H1 (cell line): ENCODE data around the gene IL26. TPM values are rescaled to one million over a fixed set of nuclear protein-coding genes. Genes with fewer than 3 reads are reported as not detected.

Source experiments
- CTCF ChIA-PET: fragments of 300-600 bp; sonication (Branson Sonifier 250); formaldehyde crosslinking; loops from one replicate; lab custom pipeline; 2021; ENCODE audit not compliant: partially characterized antibody; lab: Charles Lee
- POLR2A ChIA-PET: fragments of 300-600 bp; sonication (Branson Sonifier 250); formaldehyde crosslinking; loops from one replicate; lab custom pipeline; 2021; ENCODE audit warnings: inconsistent platforms; ENCODE audit not compliant: partially characterized antibody; lab: Charles Lee
- DNase-seq, 2 experiments: peaks; one replicate each; pipeline versions ENCODE4 v3.0.0 to v3.0.0-alpha.2; 2010 to 2022; ENCODE audit warnings: low spot score in 2 of 2, low read depth in 1 of 2, mixed read lengths in 1 of 2
- FAIRE-seq: peaks from 2 replicates; lab custom pipeline; 2011; peaks lifted over from hg19 to GRCh38; lab: Jason Lieb, UNC
- H2AFZ ChIP-seq: 2 replicates; pipeline ENCODE4 v1.8.1; 2012; ENCODE audit warnings: low read length, inconsistent platforms
- H2AK5ac ChIP-seq: 2 replicates; pipeline ENCODE4 v1.6.1; 2013; ENCODE audit warnings: low read depth, low read length
- H2BK120ac ChIP-seq: replicated peaks from 2 replicates; pipeline ENCODE3; 2013; ENCODE audit warnings: low read depth, low read length, inconsistent platforms
- H2BK12ac ChIP-seq: 2 replicates; pipeline ENCODE4 v1.6.1; 2013; ENCODE audit warnings: low read depth, low read length
- H2BK15ac ChIP-seq: 2 replicates; pipeline ENCODE4 v1.6.1; 2013; ENCODE audit warnings: low read length
- H2BK20ac ChIP-seq: 2 replicates; pipeline ENCODE4 v1.6.1; 2013; ENCODE audit warnings: low read length
- H2BK5ac ChIP-seq: 2 replicates; pipeline ENCODE4 v1.6.1; 2013; ENCODE audit warnings: low read depth, low read length
- H3K14ac ChIP-seq: 2 replicates; pipeline ENCODE4 v1.6.1; 2013; ENCODE audit warnings: inconsistent platforms; ENCODE audit not compliant: insufficient read length
- H3K18ac ChIP-seq: 2 replicates; pipeline ENCODE4 v1.6.1; 2013; ENCODE audit warnings: low read length; ENCODE audit errors: extremely low read depth
- H3K23ac ChIP-seq: 2 replicates; pipeline ENCODE4 v1.6.1; 2013; ENCODE audit warnings: inconsistent platforms; ENCODE audit not compliant: insufficient read length
- H3K23me2 ChIP-seq: 2 replicates; pipeline ENCODE4 v1.6.1; 2013; ENCODE audit warnings: low read depth, low read length
- H3K27ac ChIP-seq: 2 replicates; pipeline ENCODE4 v1.6.1; 2011; ENCODE audit warnings: low read depth, low read length, inconsistent platforms
- H3K27me3 ChIP-seq, 4 experiments: replicated peaks in 1 of 4; 1 replicate in 1 of 4; 2 replicates in 3 of 4; pipeline versions ENCODE4 v1.6.1 to v1.8.1; 2011 to 2013; ENCODE audit warnings: low read length in 3 of 4, mild to moderate bottlenecking in 3 of 4, inconsistent platforms in 2 of 4, mixed read lengths in 2 of 4, moderate library complexity in 1 of 4; ENCODE audit not compliant: control insufficient read depth in 3 of 4, insufficient read depth in 3 of 4; ENCODE audit errors: extremely low read depth in 1 of 4
- H3K36me3 ChIP-seq, 4 experiments: 2 replicates each; pipeline versions ENCODE4 v1.6.1 to v1.8.1; 2011 to 2013; ENCODE audit warnings: mild to moderate bottlenecking in 4 of 4, low read length in 3 of 4, moderate library complexity in 2 of 4, control low read depth in 1 of 4, inconsistent platforms in 1 of 4; ENCODE audit not compliant: insufficient read depth in 4 of 4, control insufficient read depth in 2 of 4
- H3K4ac ChIP-seq: replicated peaks from 2 replicates; pipeline ENCODE3; 2013; ENCODE audit warnings: low read length, low read depth, mixed read lengths, inconsistent platforms; ENCODE audit not compliant: insufficient read length
- H3K4me1 ChIP-seq, 4 experiments: replicated peaks in 1 of 4; 1 replicate in 1 of 4; 2 replicates in 3 of 4; pipeline versions ENCODE4 v1.6.1 to v1.8.1; 2011 to 2013; ENCODE audit warnings: low read length in 3 of 4, inconsistent platforms in 2 of 4, mixed read lengths in 1 of 4; ENCODE audit not compliant: insufficient read depth in 4 of 4, control insufficient read depth in 3 of 4
- H3K4me2 ChIP-seq, 2 experiments: 2 replicates each; pipeline versions ENCODE4 v1.6.1 to v1.8.1; 2011 to 2013; ENCODE audit warnings: low read depth in 2 of 2, low read length in 2 of 2, control low read depth in 1 of 2, inconsistent platforms in 1 of 2, mild to moderate bottlenecking in 1 of 2; ENCODE audit not compliant: insufficient read depth in 1 of 2
- H3K4me3 ChIP-seq, 4 experiments: fragments of 200-600, 300-600 bp in 1 of 4; sonication (generic), shearing (Covaris generic), sonication (Bioruptor Twin) in 1 of 4; 2 replicates each; pipeline versions ENCODE4 v1.5.1 to v1.8.1; 2011 to 2016; ENCODE audit warnings: low read length in 4 of 4, low read depth in 3 of 4, control low read depth in 2 of 4, inconsistent platforms in 2 of 4, mild to moderate bottlenecking in 2 of 4, mixed read lengths in 1 of 4, moderate library complexity in 1 of 4; ENCODE audit not compliant: insufficient read depth in 2 of 4; ENCODE audit errors: extremely low read depth in 1 of 4
- H3K56ac ChIP-seq: replicated peaks from 2 replicates; pipeline ENCODE3; 2013; ENCODE audit warnings: low read depth, mild to moderate bottlenecking, mixed read lengths, low read length, inconsistent platforms; ENCODE audit not compliant: insufficient read length
- H3K79me1 ChIP-seq: 2 replicates; pipeline ENCODE4 v1.6.1; 2013; ENCODE audit warnings: low read depth, low read length, control low read depth
- H3K79me2 ChIP-seq, 2 experiments: 2 replicates each; pipeline versions ENCODE4 v1.6.1 to v1.8.1; 2012 to 2013; ENCODE audit warnings: low read length in 2 of 2, mild to moderate bottlenecking in 2 of 2, inconsistent platforms in 1 of 2; ENCODE audit not compliant: insufficient read depth in 2 of 2, control insufficient read depth in 1 of 2
- H3K9ac ChIP-seq, 4 experiments: replicated peaks in 1 of 4; 1 replicate in 1 of 4; 2 replicates in 3 of 4; pipeline versions ENCODE4 v1.6.1 to v1.8.1; 2011 to 2013; ENCODE audit warnings: low read depth in 3 of 4, low read length in 3 of 4, control low read depth in 2 of 4, mild to moderate bottlenecking in 2 of 4, moderate library complexity in 2 of 4, inconsistent platforms in 1 of 4; ENCODE audit errors: extremely low read depth in 1 of 4
- H3K9me3 ChIP-seq, 2 experiments: 2 replicates each; pipeline versions ENCODE4 v1.6.1 to v1.8.1; 2012 to 2013; ENCODE audit warnings: mild to moderate bottlenecking in 2 of 2, moderate library complexity in 2 of 2, control low read depth in 1 of 2, inconsistent platforms in 1 of 2, low read depth in 1 of 2, low read length in 1 of 2, mixed read lengths in 1 of 2; ENCODE audit not compliant: insufficient read depth in 2 of 2
- H4K20me1 ChIP-seq, 2 experiments: replicated peaks in 1 of 2; 2 replicates each; pipeline versions ENCODE3 to v1.8.1; 2011 to 2013; ENCODE audit warnings: inconsistent platforms in 2 of 2, low read length in 2 of 2, mild to moderate bottlenecking in 1 of 2; ENCODE audit not compliant: insufficient read depth in 2 of 2, control insufficient read depth in 1 of 2
- H4K5ac ChIP-seq: 2 replicates; pipeline ENCODE4 v1.6.1; 2013; ENCODE audit warnings: low read length, low read depth, mixed read lengths, inconsistent platforms; ENCODE audit not compliant: insufficient read length
- H4K8ac ChIP-seq: 2 replicates; pipeline ENCODE4 v1.8.0; 2013; ENCODE audit warnings: mild to moderate bottlenecking, moderate library complexity, low read length, inconsistent platforms; ENCODE audit not compliant: insufficient read depth; ENCODE audit errors: extremely low read depth
- H4K91ac ChIP-seq: replicated peaks from 2 replicates; pipeline ENCODE3; 2013; ENCODE audit warnings: low read length, mixed read lengths, inconsistent platforms; ENCODE audit not compliant: insufficient read length
- BCL11A ChIP-seq, 2 experiments: IDR thresholded peaks; one replicate each; pipeline ENCODE4 v1.6.1; 2011; ENCODE audit warnings: low read depth in 2 of 2, low read length in 2 of 2, mild to moderate bottlenecking in 2 of 2
- RAD21 ChIP-seq, 2 experiments: IDR thresholded peaks in 1 of 2; conservative IDR thresholded peaks in 1 of 2; 2 replicates each; pipeline ENCODE4 v1.6.1; 2011; ENCODE audit warnings: low read depth in 2 of 2, low read length in 2 of 2, improper control_type of control experiment in 1 of 2, inconsistent platforms in 1 of 2, mild to moderate bottlenecking in 1 of 2, moderate library complexity in 1 of 2
- WGBS, 2 experiments: shearing (Covaris generic) in 1 of 2; methylation state at CpG; one replicate each; pipeline versions ENCODE4 v1.1.6 to v1.1.7; 2013 to 2015; ENCODE audit warnings: low lambda C conversion rate in 2 of 2, mixed read lengths in 2 of 2, inconsistent platforms in 1 of 2, low coverage in 1 of 2, missing lambda C conversion rate in 1 of 2; ENCODE audit not compliant: insufficient replicate concordance in 2 of 2, insufficient coverage in 1 of 2, insufficient read length in 1 of 2; ENCODE audit errors: extremely low coverage in 1 of 2, missing lambda C conversion rate in 1 of 2; 5-methylcytosine and 5-hydroxymethylcytosine counted together
- polyA plus RNA-seq, 7 experiments: library from polyadenylated mRNA; depleted of rRNA in 3 of 7; stranded (reverse) in 5 of 7; unstranded in 2 of 7; fragments of >200 nt in 5 of 7; fragments of 200-250 nt in 2 of 7; gene quantifications; 1 replicate in 5 of 7; 2 replicates in 1 of 7; 4 replicates in 1 of 7; pipeline versions ENCODE4 v1.2.1 to v1.2.3, GENCODE V29; 2011 to 2013; ENCODE audit warnings: missing spikeins in 2 of 7, mixed read lengths in 2 of 7
- total RNA-seq: library from RNA; stranded (reverse); fragmentation: NEBNext Ultra II Directional; extraction: Animal tissue kit (Norgen Biotek cat#: 25700); gene quantifications from 2 replicates; pipeline ENCODE4 v1.2.1, GENCODE V29; 2021

IL26 gene
- total and polyA plus RNA-seq, 2 of the 8 experiments (the other 6 are each of a cell fraction or from before 2014, with no cell fraction given), result not detected

DNA sequence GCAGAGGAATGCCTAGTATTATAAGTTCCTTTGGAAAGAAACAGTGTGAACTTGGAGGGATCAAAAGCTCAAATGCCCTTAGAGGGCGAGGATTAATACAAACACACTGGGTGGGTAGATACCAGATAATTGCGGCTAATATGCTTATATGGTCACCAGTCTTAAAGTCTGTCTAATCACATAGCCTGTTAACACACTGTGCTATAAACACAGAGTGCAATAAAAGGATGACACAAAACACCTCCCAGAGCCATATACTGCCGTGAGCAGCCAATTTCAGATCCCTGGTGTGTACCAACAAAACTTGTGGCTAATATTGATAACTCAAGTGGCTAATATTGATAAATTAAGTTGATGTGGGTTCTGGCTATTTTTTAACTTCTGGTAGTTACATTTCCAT, 1.7 kb upstream of the IL26 start:
- no peaks in the 10 kb centered on the region for H3K9me3 ChIP-seq
- H2BK5ac ChIP-seq, result no peak overlapping the region
- no peak overlapping the region for H3K18ac ChIP-seq
- DNase-seq (no peak), FAIRE-seq (no peak)
- no peak overlapping the region for H3K4ac ChIP-seq
- H3K23ac ChIP-seq, result no peak overlapping the region
- H3K4me2 ChIP-seq, result no peak overlapping the region
- H2BK15ac ChIP-seq, result no peak overlapping the region
- no peak overlapping the region for H2BK20ac ChIP-seq
- H3K36me3 ChIP-seq, result no peaks in the 10 kb centered on the region
- WGBS, 2 experiments, result 67% methylated on average over 3 of the region's 3 CpGs; no CpG with 5 or more reads in 1 of the 2 experiments
- POLR2A ChIA-PET, result no interaction called here
- no peaks in the 10 kb centered on the region for H3K4me1 ChIP-seq
- no peaks in the 10 kb centered on the region for H3K23me2 ChIP-seq
- H3K56ac ChIP-seq, result no peak overlapping the region
- no peak overlapping the region for H3K27ac ChIP-seq
- no peak overlapping the region for H2AK5ac ChIP-seq
- CTCF ChIA-PET, result no interaction called here
- no peak overlapping the region for H3K4me3 ChIP-seq
- no peak overlapping the region for H4K8ac ChIP-seq
- no peak overlapping the region for H4K91ac ChIP-seq
- no peak overlapping the region for H3K9ac ChIP-seq
- no peaks in the 10 kb centered on the region for H4K20me1 ChIP-seq
- H3K79me2 ChIP-seq, result no peaks in the 10 kb centered on the region
- no peaks in the 10 kb centered on the region; the same call in 1 of the 2 replicates for H3K79me1 ChIP-seq
- H4K5ac ChIP-seq, result no peak overlapping the region
- H3K14ac ChIP-seq, result no peak overlapping the region
- no peak overlapping the region for H2BK12ac ChIP-seq
- H2BK120ac ChIP-seq, result no peak overlapping the region
- H2AFZ ChIP-seq, result no peak overlapping the region
- no peaks in the 10 kb centered on the region for H3K27me3 ChIP-seq
- TF ChIP-seq RAD21 (IDR thresholded peaks at IDR 0.05 in 1 of 2, conservative IDR thresholded peaks at IDR 0.05 in 1 of 2; ENCODE audit: low read depth in 2 of 2, low read length in 2 of 2) (no peak), BCL11A (IDR thresholded peaks at IDR 0.05; ENCODE audit: low read depth in 2 of 2, low read length in 2 of 2) (no peak)
